Mesothelial cell of epicardium (in vitro differentiated cells): Measurements from ENCODE around the gene GORASP2. TPM values are rescaled to one million over a fixed set of nuclear protein-coding genes. Genes with fewer than 3 reads are reported as not detected.

Experiments used
- DNase-seq, 2 experiments: peaks; one replicate each; pipeline ENCODE4 v3.0.0; 2021; ENCODE audit warnings: low spot score in 2 of 2; ENCODE audit not compliant: unreplicated experiment in 2 of 2
- H3K27ac Mint-ChIP-seq: 2 replicates; pipeline ENCODE4 v1.8.0; 2021; ENCODE audit warnings: mixed read lengths
- H3K27me3 Mint-ChIP-seq: 2 replicates; pipeline ENCODE4 v1.8.0; 2021; ENCODE audit warnings: low read depth, mixed read lengths
- H3K36me3 Mint-ChIP-seq: 2 replicates; pipeline ENCODE4 v1.8.0; 2021; ENCODE audit warnings: mixed read lengths
- H3K4me1 Mint-ChIP-seq: 2 replicates; pipeline ENCODE4 v1.8.0; 2021; ENCODE audit warnings: mixed read lengths
- H3K4me3 Mint-ChIP-seq: 2 replicates; pipeline ENCODE4 v1.8.0; 2021; ENCODE audit warnings: mild to moderate bottlenecking, moderate library complexity, mixed read lengths
- H3K9me3 Mint-ChIP-seq: 2 replicates; pipeline ENCODE4 v1.8.0; 2021; ENCODE audit warnings: mixed read lengths
- total RNA-seq: library from RNA; stranded (reverse); gene quantifications from 3 replicates; pipeline ENCODE4 v1.2.1, GENCODE V29; 2021
- TF ChIP-seq, protein P1 (sequence below): fragments of 200-600 bp; sonication (generic); IDR thresholded peaks from one replicate; pipeline ENCODE4 v1.5.0; 2021; ENCODE audit warnings: antibody characterized with exemption; ENCODE audit not compliant: unreplicated experiment

Gene GORASP2
- total RNA-seq, 1 donor from 2014 or later = 91.1 TPM

- peaks cover 3% of the 10 kb centered on the region for H3K9me3 Mint-ChIP-seq
- peaks cover 4% of the 10 kb centered on the region for H3K36me3 Mint-ChIP-seq
- TF ChIP-seq, protein P1, sequence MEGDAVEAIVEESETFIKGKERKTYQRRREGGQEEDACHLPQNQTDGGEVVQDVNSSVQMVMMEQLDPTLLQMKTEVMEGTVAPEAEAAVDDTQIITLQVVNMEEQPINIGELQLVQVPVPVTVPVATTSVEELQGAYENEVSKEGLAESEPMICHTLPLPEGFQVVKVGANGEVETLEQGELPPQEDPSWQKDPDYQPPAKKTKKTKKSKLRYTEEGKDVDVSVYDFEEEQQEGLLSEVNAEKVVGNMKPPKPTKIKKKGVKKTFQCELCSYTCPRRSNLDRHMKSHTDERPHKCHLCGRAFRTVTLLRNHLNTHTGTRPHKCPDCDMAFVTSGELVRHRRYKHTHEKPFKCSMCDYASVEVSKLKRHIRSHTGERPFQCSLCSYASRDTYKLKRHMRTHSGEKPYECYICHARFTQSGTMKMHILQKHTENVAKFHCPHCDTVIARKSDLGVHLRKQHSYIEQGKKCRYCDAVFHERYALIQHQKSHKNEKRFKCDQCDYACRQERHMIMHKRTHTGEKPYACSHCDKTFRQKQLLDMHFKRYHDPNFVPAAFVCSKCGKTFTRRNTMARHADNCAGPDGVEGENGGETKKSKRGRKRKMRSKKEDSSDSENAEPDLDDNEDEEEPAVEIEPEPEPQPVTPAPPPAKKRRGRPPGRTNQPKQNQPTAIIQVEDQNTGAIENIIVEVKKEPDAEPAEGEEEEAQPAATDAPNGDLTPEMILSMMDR = no peak
- DNase-seq = no peak
- no peaks in the 10 kb centered on the region for H3K27me3 Mint-ChIP-seq
- peaks cover 26% of the 10 kb centered on the region for H3K4me1 Mint-ChIP-seq
- peak overlapping the region; percentile 90 for H3K4me3 Mint-ChIP-seq
- H3K27ac Mint-ChIP-seq = peak overlapping the region; percentile 96
Measured at GRCh38 chr2:170930991-170931266, 1.9 kb downstream of the GORASP2 start.

DNA sequence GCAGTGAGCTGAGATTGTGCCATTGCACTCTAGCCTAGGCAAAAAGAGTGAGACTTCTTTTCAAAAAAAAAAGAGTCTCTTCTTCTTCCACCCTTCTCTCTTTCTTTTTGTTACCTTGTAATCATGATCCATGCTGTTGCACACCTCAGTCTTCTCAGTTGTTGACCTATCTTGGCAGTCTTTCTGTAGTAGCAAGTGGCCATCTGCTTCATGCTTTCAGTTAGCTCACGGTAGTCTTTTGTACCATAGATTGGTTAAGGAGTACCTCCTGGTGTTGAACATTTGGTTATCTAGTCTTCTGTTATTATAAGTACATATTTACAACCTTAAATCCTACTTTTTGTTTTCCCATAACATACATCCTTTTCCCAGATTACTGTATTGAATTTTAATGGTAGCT, 3.1 kb downstream of the GORASP2 start:
- Mint-ChIP-seq H3K27ac (no peak overlapping the region), H3K36me3 (peaks cover 4% of the 10 kb centered on the region), H3K9me3 (peaks cover 3% of the 10 kb centered on the region), H3K4me1 (peaks cover 26% of the 10 kb centered on the region), H3K4me3 (no peak overlapping the region), H3K27me3 (no peaks in the 10 kb centered on the region)
- TF ChIP-seq, protein P1 = no peak
- DNase-seq = no peak

DNA sequence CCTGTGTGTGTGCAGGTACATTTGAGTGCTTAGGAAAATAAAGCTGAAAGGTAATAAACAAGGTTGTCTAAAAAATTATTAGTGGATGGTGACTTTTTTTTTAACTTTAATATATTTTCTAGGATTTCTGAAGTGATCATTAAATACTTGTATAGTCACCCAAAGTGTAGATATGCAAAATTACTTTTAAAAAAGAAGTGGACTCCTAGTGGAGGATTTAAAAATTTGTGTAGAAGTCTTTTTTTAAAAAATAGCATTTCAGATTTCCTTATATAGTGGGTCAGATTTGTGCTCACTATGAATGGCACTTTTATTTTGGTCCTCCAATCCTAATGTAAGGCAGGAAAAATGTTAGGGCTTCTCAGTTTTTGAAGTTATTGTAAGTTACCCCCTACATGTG, 3.9 kb downstream of the GORASP2 start:
- Mint-ChIP-seq H3K4me3 (no peak overlapping the region), H3K27me3 (no peaks in the 10 kb centered on the region), H3K9me3 (peaks cover 3% of the 10 kb centered on the region), H3K36me3 (peaks cover 4% of the 10 kb centered on the region), H3K4me1 (peaks cover 26% of the 10 kb centered on the region), H3K27ac (no peak overlapping the region)
- TF ChIP-seq, protein P1 = no peak
- DNase-seq = no peak

GRCh38 chr2:170937709-170938379, 8.8 kb downstream of the GORASP2 start:
- Mint-ChIP-seq H3K27ac (no peak overlapping the region), H3K36me3 (peaks cover 13% of the 10 kb centered on the region), H3K4me1 (peaks cover 1% of the 10 kb centered on the region), H3K9me3 (no peaks in the 10 kb centered on the region), H3K27me3 (no peaks in the 10 kb centered on the region), H3K4me3 (no peak overlapping the region)
- TF ChIP-seq, protein P1 = no peak
- no peak for DNase-seq

GRCh38 chr2:170940066-170940465, 11.0 kb downstream of the GORASP2 start:
- H3K36me3 Mint-ChIP-seq = peaks cover 13% of the 10 kb centered on the region
- TF ChIP-seq, protein P1 = no peak
- H3K9me3 Mint-ChIP-seq = no peaks in the 10 kb centered on the region
- peaks cover 6% of the 10 kb centered on the region for H3K4me1 Mint-ChIP-seq
- no peak for DNase-seq
- no peaks in the 10 kb centered on the region for H3K27me3 Mint-ChIP-seq
- no peak overlapping the region for H3K27ac Mint-ChIP-seq
- H3K4me3 Mint-ChIP-seq = no peak overlapping the region

DNA sequence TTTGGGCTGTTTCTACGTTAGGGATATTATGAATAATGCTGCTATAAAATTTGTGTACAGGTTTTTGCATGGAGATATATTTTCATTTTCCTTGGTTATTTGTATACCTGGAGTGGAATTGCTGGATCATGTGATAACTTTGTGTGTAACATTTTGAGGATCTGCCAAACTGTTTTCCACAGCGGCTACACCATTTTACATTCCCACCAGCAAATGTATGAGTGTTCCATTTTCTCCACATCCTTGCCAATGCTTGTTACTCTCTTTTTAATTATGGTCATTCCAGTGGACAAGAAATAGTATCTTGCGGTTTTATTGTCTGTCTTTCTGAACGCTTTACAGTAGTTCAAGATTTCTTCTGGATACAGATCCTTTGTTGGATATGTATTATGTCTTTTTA, 13.6 kb downstream of the GORASP2 start:
- Mint-ChIP-seq H3K27ac (peak overlapping the region; percentile 35), H3K9me3 (no peaks in the 10 kb centered on the region), H3K27me3 (no peaks in the 10 kb centered on the region), H3K36me3 (peaks cover 11% of the 10 kb centered on the region), H3K4me3 (no peak overlapping the region), H3K4me1 (peaks cover 6% of the 10 kb centered on the region)
- TF ChIP-seq, protein P1 = no peak
- DNase-seq = no peak
